ENCODE measurements around the gene TUBG2. TPM values are rescaled to one million over a fixed set of nuclear protein-coding genes. Genes with fewer than 3 reads are reported as not detected.

The TUBG2 gene
- total RNA-seq, 2 donors from 2014 or later = 36.8 to 57.7 TPM

- no peak overlapping the region for H3K27ac ChIP-seq
- DNase-seq (ENCODE audit: low spot score) = no peak
- no peaks in the 10 kb centered on the region for H3K36me3 ChIP-seq
- TF ChIP-seq POLR2AphosphoS5 (IDR thresholded peaks at IDR 0.05) = no peak
- TF ChIP-seq, protein P1, sequence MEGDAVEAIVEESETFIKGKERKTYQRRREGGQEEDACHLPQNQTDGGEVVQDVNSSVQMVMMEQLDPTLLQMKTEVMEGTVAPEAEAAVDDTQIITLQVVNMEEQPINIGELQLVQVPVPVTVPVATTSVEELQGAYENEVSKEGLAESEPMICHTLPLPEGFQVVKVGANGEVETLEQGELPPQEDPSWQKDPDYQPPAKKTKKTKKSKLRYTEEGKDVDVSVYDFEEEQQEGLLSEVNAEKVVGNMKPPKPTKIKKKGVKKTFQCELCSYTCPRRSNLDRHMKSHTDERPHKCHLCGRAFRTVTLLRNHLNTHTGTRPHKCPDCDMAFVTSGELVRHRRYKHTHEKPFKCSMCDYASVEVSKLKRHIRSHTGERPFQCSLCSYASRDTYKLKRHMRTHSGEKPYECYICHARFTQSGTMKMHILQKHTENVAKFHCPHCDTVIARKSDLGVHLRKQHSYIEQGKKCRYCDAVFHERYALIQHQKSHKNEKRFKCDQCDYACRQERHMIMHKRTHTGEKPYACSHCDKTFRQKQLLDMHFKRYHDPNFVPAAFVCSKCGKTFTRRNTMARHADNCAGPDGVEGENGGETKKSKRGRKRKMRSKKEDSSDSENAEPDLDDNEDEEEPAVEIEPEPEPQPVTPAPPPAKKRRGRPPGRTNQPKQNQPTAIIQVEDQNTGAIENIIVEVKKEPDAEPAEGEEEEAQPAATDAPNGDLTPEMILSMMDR (IDR thresholded peaks at IDR 0.05) = no peak
- no peak for TF ChIP-seq POLR2A (IDR thresholded peaks at IDR 0.05)
- no peaks in the 10 kb centered on the region for H3K4me1 ChIP-seq (replicated peaks)
- no peaks in the 10 kb centered on the region for H3K9me3 ChIP-seq
- intact Hi-C loops (cut with DNase I) = no loop called here
- WGBS = 51% methylated on average over 3 of the region's 3 CpGs
- H3K27me3 ChIP-seq (replicated peaks; ENCODE audit: insufficient read depth) = no peaks in the 10 kb centered on the region
- no peak overlapping the region for H3K4me3 ChIP-seq
Measured at GRCh38 chr17:42629411-42630009, 29.6 kb upstream of the TUBG2 start.

DNA sequence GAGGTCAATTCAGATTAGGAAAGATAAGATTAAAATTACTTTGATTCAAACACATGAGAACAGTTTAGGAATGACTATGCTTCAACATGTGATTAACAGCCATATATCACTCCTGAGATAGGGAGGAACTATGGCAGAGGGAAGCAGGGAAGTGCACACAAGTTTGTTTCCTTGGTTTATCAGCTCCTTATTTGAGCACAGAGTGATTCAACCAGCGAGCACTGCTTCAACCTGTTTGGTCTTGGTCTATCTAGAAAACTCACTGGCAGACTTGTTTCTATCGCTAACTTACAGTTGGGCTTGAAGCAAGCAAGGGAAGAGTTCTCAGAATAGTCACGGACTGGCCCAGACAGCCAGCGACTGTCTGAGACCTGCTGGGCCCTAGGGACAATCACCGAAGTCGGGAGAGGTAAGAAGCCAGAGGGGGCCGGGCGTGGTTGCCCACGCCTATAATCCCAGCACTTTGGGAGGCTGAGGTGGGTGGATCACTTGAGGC is 26.1 kb upstream of the TUBG2 start:
- no peak overlapping the region for H3K4me3 ChIP-seq
- no peak overlapping the region for H3K27ac ChIP-seq
- no peak for DNase-seq (ENCODE audit: low spot score)
- H3K4me1 ChIP-seq (replicated peaks) = no peaks in the 10 kb centered on the region
- no peaks in the 10 kb centered on the region for H3K36me3 ChIP-seq
- H3K27me3 ChIP-seq (replicated peaks; ENCODE audit: insufficient read depth) = no peaks in the 10 kb centered on the region
- WGBS = 70% methylated on average over 9 of the region's 9 CpGs
- intact Hi-C loops (cut with DNase I) = no loop called here
- TF ChIP-seq POLR2AphosphoS5 (IDR thresholded peaks at IDR 0.05) (no peak), POLR2A (IDR thresholded peaks at IDR 0.05) (no peak)
- TF ChIP-seq, protein P1 (IDR thresholded peaks at IDR 0.05) = no peak
- H3K9me3 ChIP-seq = no peaks in the 10 kb centered on the region

DNA sequence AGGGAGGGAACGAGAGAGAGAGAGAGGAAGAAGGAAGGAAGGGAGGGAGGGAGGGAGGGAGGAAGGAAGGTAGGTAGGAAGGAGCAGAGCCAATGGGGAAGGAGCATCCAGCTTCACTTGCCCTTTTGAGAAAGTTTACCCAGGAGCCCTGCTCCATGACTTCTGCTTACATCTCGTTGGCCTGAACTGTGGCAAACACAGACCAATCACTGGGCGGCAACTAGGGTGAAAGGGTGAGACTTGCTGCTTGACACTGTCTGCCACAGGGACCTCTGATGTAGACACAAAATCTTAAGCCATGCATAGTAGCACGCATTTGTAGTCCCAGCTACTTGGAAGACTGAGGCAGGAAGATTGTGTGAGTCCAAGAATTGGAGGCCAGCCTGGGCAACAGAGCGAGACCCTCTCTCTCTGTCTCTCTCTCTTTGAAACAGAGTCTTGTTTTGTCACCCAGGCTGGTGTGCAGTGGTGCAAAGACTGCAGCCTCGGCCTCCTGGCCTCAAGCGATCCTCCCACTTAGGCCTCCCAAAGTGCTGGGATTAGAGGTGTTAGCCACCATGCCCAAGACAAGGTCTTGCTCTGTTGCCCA is 19.5 kb upstream of the TUBG2 start:
- no peak overlapping the region for H3K4me3 ChIP-seq
- no peaks in the 10 kb centered on the region for H3K36me3 ChIP-seq
- H3K9me3 ChIP-seq = no peaks in the 10 kb centered on the region
- no peak for DNase-seq (ENCODE audit: low spot score)
- no peaks in the 10 kb centered on the region for H3K27me3 ChIP-seq (replicated peaks; ENCODE audit: insufficient read depth)
- no peak overlapping the region for H3K27ac ChIP-seq
- H3K4me1 ChIP-seq (replicated peaks) = no peaks in the 10 kb centered on the region
- TF ChIP-seq, protein P1 (IDR thresholded peaks at IDR 0.05) = no peak
- TF ChIP-seq POLR2A (IDR thresholded peaks at IDR 0.05) = no peak
- no peak for TF ChIP-seq POLR2AphosphoS5 (IDR thresholded peaks at IDR 0.05)
- WGBS = 85% methylated on average over 6 of the region's 7 CpGs
- intact Hi-C loops (cut with DNase I) = no loop called here

DNA sequence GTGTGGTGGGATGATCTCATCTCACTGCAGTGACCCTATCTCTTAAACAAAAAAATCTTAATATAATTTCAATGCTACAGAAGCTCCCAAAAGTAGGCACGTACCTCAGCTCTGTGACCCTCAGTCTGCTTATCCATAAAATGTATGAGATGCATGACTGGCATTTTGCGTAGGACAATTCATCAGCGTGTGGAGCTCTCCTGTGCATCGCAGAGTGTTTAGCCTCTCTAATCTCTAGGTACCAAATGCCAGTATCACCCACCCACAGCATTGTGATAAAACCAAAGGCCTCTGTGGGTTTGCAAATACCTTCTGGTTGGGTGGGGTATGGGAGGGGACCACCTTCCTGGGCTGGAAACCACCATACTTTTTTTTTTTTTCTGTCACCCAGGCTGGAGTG is 19.0 kb upstream of the TUBG2 start:
- no peaks in the 10 kb centered on the region for H3K4me1 ChIP-seq (replicated peaks)
- DNase-seq (ENCODE audit: low spot score) = no peak
- TF ChIP-seq, protein P1 (IDR thresholded peaks at IDR 0.05) = no peak
- TF ChIP-seq POLR2A (IDR thresholded peaks at IDR 0.05) = no peak
- no peak for TF ChIP-seq POLR2AphosphoS5 (IDR thresholded peaks at IDR 0.05)
- H3K9me3 ChIP-seq = no peaks in the 10 kb centered on the region
- H3K4me3 ChIP-seq = no peak overlapping the region
- H3K36me3 ChIP-seq = no peaks in the 10 kb centered on the region
- 91% methylated on average over 4 of the region's 4 CpGs for WGBS
- intact Hi-C loops (cut with DNase I) = no loop called here
- no peak overlapping the region for H3K27ac ChIP-seq
- H3K27me3 ChIP-seq (replicated peaks; ENCODE audit: insufficient read depth) = no peaks in the 10 kb centered on the region

- intact Hi-C loops (cut with DNase I) = no loop called here
- 58% methylated on average over 2 of the region's 2 CpGs for WGBS
- TF ChIP-seq, protein P1 (IDR thresholded peaks at IDR 0.05) = no peak
- TF ChIP-seq POLR2A (IDR thresholded peaks at IDR 0.05) (no peak), POLR2AphosphoS5 (IDR thresholded peaks at IDR 0.05) (no peak)
- Histone ChIP-seq H3K9me3 (no peaks in the 10 kb centered on the region), H3K27me3 (replicated peaks; ENCODE audit: insufficient read depth) (no peaks in the 10 kb centered on the region), H3K27ac (no peak overlapping the region), H3K4me1 (replicated peaks) (no peaks in the 10 kb centered on the region), H3K36me3 (no peaks in the 10 kb centered on the region), H3K4me3 (no peak overlapping the region)
- DNase-seq (ENCODE audit: low spot score) = no peak
Measured at GRCh38 chr17:42642336-42642735, 16.7 kb upstream of the TUBG2 start.

Measured in prostate gland (tissue), 2 donors.